Non-pigmented ciliary epithelial cell (primary cell): Measurements from ENCODE around the gene THRAP3.
"Not testable (repeated sequence)": the region's sequence is repeated elsewhere in the genome, so short reads cannot be mapped to it uniquely, and the experiment has no call there.

Experiments
- DNase-seq: peaks from one replicate; pipeline ENCODE4 v3.0.0-alpha.2; 2010; ENCODE audit warnings: low read depth

The THRAP3 gene

GRCh38 chr1:36223996-36224536, at the start of gene THRAP3:
Gene THRAP3 (plus strand): TSS chr1:36224443. CDS start chr1:36282564, 58,121 bp downstream.
- peak; percentile 95 for DNase-seq

GRCh38 chr1:36174713-36175112, 49.5 kb upstream of the THRAP3 start:
- no peak for DNase-seq

GRCh38 chr1:36175137-36176095, 48.8 kb upstream of the THRAP3 start:
- no peak for DNase-seq

- no peak for DNase-seq
Observed at GRCh38 chr1:36176106-36176949, 47.9 kb upstream of the THRAP3 start.

GRCh38 chr1:36177589-36178431, 46.4 kb upstream of the THRAP3 start:
- DNase-seq = no peak

GRCh38 chr1:36178471-36179219, 45.6 kb upstream of the THRAP3 start:
- DNase-seq = no peak

- no peak for DNase-seq
Observed at GRCh38 chr1:36179220-36179600, 45.0 kb upstream of the THRAP3 start.

GRCh38 chr1:36182734-36183133, 41.5 kb upstream of the THRAP3 start:
- no peak for DNase-seq

GRCh38 chr1:36183309-36183856, 40.9 kb upstream of the THRAP3 start:
- DNase-seq = no peak

- DNase-seq = peak; percentile 62
Observed at GRCh38 chr1:36187800-36188593, 36.2 kb upstream of the THRAP3 start.

- DNase-seq = not testable (repeated sequence)
Observed at GRCh38 chr1:36196805-36197204, 27.4 kb upstream of the THRAP3 start.

- DNase-seq = no peak
Observed at GRCh38 chr1:36198641-36199040, 25.6 kb upstream of the THRAP3 start.

- DNase-seq = no peak
Observed at GRCh38 chr1:36199934-36200741, 24.1 kb upstream of the THRAP3 start.

- DNase-seq = no peak
Observed at GRCh38 chr1:36203027-36203553, 21.2 kb upstream of the THRAP3 start.

- DNase-seq = no peak
Observed at GRCh38 chr1:36203554-36204346, 20.5 kb upstream of the THRAP3 start.

GRCh38 chr1:36204347-36204909, 19.8 kb upstream of the THRAP3 start:
- no peak for DNase-seq

GRCh38 chr1:36206323-36206858, 17.9 kb upstream of the THRAP3 start:
- DNase-seq = no peak
